Endometrium (tissue), 2 donors: Measurements from ENCODE around the gene COL6A5.
"Not testable (repeated sequence)": the region's sequence is repeated elsewhere in the genome, so short reads cannot be mapped to it uniquely, and the experiment has no call there.

Source experiments
- FAIRE-seq: peaks from 2 replicates; lab custom pipeline; 2012; peaks lifted over from hg19 to GRCh38; lab: Jason Lieb, UNC
- donor health status: control.
- donor health status: control.

The COL6A5 gene

GRCh38 chr3:130345487-130346079 is at the start of gene COL6A5:
Gene COL6A5, plus strand, starts transcription at chr3:130345672. Its CDS starts 27,967 bp downstream, at chr3:130373639.
- FAIRE-seq, result no peak

- no peak for FAIRE-seq
Observed at GRCh38 chr3:130299531-130299930, 45.9 kb upstream of the COL6A5 start.

DNA sequence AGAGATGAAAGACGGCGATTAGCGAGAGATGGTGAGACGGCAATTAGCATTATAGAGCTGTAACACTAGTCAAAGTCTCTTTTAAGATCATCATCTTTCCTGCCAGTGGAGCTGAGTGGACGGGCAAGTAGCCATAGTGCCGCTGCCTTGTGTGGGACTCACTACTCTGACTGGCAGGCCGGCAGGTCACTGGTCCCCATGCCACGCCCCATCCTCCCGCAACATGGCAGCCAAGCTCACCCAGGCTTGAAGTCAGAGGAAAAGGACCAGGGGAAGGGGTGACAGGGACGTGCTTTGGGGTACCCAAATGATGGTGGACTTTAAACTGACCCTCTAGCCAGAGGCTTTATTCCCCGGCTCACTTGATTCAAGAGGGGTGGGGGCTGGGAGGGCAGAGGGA is 44.6 kb upstream of the COL6A5 start:
- no peak for FAIRE-seq

DNA sequence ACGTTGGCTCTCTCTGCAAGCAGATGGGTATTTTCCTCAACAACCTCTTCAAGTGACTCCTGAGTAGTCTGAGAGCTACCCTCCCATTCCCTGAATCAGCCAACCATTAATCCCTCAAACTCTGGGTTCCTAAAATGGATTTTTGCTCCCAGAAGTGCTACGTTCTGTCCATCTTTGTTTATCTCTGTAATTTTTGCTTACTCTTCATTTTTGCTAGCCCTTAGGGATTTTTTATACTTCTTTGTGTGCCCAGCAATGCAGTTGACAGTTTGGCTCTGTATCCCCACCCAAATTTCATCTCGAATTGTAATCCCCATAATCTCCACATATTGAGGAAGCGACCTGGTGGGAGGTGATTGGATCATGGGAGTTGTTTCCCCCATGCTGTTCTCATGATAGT is 35.4 kb upstream of the COL6A5 start:
- FAIRE-seq, result no peak

DNA sequence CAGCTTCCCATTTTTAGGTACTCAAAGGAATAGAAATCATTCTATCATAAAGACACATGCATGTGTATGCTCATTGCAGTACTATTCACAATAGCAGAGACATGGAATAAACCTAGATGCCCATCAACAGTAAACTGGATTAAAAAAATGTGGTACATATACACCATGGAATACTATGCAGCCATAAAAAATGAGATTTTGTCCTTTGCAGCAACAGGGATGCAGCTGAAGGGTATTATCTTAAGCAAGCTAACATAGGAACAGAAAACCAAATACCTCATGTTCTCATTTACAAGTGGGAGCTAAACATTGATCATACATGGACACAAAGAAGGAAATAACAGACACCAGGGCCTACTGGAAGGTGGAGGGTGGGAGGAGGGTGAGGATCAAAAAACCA is 33.1 kb upstream of the COL6A5 start:
- FAIRE-seq, result no peak

DNA sequence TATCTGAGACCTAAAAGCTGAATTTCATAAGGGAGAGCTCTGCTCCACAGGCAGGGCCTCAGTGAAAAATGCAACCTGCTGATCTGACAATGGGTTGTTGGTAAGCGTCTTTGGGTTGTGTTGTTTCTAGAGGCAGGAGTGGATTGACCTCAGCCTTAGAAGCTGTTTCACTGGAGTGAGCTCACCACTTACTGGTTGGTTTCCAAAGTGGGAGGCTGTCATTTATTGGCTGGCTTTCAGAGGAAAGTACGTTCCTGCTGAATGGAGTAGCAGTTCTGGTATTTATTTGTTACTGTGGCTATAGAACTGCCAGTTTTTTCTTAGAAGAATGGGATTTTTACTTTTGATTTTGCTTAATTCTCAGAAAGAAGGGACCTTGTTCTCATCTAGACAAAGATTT is 29.3 kb upstream of the COL6A5 start:
- no peak for FAIRE-seq

DNA sequence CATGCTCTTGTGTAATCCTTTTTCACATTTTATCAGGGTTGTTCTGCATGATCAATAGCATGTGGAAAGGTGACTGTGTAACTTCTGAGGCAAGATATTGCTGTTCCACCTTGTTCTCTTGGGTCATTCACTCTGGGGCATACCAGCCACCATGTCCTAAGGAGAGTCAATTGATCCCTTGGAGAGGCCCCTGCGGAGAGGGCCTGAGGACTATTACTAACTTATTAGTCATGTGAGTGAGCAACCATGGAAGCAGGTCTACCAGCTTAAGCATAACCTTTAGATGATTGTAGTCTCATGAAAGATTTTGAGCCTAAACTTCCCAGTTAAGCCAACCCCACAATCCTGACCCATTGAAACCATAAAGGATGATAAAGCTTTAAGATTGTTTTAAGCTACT is 22.0 kb upstream of the COL6A5 start:
- no peak for FAIRE-seq

GRCh38 chr3:130340766-130341165 is 4.7 kb upstream of the COL6A5 start:
- FAIRE-seq, result no peak

DNA sequence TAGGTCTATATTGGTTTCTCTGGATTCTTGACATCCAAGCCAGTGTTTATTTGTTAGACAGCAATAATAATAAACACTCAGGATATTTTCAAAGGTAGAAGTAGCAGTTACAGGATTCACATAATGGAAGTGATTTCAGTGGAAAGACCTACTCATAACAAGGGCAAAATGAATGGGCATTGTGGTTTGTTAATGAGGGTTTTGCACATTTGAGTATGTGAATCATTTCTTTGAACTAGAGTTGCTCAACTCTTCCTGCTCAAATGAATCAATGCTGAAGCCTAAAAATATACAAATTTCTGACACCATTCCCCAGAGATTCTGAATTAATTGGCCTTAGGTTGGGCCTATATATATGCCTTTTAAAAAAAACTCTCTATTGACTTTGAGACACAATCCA is 4.1 kb upstream of the COL6A5 start:
- FAIRE-seq, result no peak

GRCh38 chr3:130341882-130342281 is 3.6 kb upstream of the COL6A5 start:
- FAIRE-seq, result no peak

DNA sequence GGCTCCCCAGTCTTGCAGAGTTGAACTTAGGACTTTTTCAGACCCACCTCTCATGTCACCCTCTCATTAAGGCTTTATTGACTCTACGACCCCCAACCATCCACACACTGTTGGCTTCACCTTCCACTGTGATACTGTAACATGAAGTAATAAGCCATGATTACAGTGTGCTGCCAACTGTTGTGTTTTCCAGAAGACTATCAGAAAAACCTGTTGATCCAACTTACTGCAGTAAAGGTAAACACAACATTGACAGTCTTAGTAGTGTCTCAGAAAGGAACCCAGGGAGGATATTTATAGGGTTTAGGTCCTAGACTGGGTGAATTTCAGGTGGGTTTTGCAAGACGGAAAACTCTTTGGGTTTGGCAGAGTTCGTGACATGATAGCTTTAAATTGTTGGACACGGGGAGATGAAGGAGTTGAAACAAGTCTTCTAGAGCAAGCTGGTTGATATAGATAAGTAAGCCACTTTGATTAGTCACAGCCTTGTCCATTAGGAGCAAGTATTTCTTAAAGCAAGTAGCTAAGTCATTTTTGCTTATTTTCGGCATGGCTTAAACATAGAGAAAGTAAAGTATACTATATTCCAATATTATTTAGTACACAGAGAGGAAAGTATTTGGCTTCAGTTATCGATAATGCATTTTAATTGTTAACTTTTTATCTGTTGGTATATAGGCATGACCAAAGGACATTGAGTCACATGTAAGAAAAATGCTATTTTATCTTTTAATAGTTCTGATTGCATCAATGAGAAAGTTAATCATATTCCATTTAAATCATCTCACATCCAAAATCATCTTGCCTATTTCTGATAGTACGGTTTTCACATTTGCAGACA is 2.4 kb upstream of the COL6A5 start:
- no peak for FAIRE-seq

DNA sequence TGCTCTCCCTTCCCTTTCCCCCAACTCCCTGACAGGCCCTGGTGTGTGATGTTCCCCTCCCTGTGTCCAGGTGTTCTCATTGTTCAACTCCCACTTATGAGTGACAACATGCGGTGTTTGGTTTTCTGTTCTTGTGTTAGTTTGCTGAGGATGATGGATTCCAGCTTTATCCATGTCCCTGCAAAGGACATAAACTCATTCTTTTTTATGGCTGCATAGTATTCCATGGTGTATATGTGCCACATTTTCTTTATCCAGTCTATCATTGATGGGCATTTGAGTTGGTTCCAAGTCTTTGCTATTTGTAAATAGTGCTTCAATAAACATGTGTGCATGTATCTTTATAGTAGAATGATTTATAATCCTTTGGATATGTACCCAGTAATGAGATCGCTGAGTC is 2.8 kb downstream of the COL6A5 start:
- not testable (repeated sequence) for FAIRE-seq

- no peak for FAIRE-seq
Observed at GRCh38 chr3:130354430-130354829, 9.0 kb downstream of the COL6A5 start.

DNA sequence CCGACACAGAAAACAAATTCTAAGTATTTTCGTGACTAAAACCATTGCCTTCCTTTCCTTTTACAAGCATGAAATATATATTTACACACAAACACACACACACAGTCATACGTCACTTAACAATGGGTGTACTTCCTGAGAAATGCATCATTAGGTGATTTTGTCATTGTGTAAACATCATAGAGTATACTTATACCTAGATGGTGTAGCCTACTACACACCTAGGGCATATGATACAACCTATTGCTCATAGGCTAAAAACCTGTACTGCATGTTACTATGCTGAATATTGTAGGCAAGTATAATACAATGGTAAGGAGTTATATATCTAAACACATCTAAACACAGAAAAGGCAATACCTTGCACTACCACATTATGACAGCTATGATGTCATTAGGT is 28.6 kb downstream of the COL6A5 start:
- FAIRE-seq, result no peak

DNA sequence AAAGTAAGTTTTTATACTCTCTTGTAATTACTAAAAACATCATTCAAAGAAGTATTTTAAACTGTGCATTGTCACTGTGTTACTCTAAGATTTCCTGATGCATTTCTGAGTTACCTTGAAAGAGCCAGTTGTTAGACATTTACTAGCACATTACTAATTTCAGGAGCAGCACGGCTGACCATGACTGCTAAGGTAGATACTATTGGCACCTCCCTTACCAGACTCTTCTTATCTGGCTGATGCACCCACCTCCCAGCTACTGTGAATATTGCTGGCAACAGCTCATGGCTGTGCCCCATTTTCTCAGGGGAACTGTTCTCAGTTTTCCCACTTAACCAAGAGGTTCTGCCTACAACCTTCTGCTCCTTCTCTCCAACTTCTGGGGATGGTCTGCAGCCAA is 29.4 kb downstream of the COL6A5 start:
- no peak for FAIRE-seq

GRCh38 chr3:130377960-130378676 is 32.6 kb downstream of the COL6A5 start:
- FAIRE-seq, result no peak

DNA sequence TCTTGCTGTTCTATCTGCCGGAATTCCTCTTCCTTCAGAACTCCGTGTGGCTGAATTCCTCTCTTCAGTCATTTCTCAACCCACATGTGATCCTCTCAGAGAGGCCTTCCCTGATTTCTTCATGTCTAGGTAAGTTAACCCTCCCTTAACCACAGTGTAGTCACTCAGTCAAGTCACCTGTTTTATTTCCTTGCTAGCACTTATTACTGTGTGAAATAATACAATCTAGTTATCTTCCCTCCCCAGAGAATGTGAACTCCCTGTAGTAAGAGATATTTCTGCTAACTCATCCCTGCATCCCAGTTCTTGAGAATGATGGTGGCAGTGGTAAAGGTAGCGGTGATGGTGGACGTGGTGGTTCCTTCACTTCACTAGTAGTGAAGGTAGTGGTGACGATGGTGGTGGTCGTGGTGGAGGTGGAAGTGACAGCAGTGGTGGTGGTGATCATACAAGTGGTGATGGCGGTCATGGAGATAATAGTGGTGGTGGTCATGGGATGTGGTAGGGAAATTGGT is 33.3 kb downstream of the COL6A5 start:
- FAIRE-seq, result no peak

DNA sequence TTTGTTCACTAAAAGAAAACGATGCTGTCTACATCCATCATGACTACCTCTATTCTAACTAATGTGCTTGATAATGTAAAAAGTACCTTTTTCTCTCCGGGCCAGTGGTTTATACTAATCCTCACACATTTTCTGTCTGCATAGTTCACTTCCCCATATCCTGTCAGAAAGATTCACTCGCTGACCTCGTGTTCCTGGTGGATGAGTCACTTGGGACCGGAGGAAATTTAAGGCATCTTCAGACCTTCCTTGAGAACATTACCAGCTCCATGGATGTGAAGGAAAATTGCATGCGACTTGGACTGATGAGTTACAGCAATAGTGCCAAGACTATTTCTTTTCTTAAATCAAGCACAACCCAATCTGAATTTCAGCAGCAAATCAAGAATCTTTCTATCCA is 33.8 kb downstream of the COL6A5 start:
- no peak for FAIRE-seq

DNA sequence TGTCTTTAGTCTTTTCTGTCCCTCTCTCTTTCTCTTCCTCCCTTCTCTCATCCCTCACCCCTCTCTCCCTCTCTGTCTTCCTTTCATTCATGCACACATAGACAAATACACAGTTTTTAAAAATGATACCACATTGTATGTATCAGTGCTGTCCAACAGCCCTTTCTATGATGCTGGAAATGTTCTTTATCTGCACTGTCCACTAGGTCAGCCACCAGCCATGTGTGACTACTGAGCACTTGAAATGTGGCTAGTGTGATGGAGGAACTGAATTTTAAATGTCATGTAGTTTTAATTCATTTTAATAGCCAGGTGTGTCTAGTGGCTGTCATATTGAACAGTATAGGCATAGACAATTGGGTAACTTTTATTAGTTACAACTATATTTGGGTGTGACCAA is 34.9 kb downstream of the COL6A5 start:
- no peak for FAIRE-seq

- FAIRE-seq, result no peak
Observed at GRCh38 chr3:130383424-130383823, 38.0 kb downstream of the COL6A5 start.

DNA sequence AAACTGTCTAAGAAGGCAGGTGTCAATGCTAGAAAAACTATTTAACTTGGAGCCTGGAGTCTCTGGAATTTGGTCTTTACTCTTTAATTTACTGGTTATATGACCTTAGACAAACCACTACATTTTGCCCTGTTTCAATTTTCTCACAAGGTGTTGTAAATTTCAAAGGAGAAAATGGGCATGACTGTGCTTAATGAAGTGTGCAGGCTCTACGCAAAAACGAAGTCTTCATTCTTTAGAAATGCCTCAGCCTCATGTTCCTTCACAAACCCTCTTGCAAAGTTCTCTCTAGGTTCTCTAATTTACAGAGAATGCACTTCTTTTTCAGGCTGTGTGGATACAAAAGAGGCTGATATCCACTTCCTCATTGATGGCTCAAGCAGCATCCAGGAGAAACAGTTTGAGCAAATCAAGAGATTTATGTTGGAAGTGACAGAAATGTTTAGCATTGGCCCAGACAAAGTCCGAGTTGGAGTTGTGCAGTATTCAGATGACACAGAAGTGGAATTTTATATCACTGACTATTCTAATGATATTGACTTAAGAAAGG is 39.1 kb downstream of the COL6A5 start:
- FAIRE-seq, result no peak

DNA sequence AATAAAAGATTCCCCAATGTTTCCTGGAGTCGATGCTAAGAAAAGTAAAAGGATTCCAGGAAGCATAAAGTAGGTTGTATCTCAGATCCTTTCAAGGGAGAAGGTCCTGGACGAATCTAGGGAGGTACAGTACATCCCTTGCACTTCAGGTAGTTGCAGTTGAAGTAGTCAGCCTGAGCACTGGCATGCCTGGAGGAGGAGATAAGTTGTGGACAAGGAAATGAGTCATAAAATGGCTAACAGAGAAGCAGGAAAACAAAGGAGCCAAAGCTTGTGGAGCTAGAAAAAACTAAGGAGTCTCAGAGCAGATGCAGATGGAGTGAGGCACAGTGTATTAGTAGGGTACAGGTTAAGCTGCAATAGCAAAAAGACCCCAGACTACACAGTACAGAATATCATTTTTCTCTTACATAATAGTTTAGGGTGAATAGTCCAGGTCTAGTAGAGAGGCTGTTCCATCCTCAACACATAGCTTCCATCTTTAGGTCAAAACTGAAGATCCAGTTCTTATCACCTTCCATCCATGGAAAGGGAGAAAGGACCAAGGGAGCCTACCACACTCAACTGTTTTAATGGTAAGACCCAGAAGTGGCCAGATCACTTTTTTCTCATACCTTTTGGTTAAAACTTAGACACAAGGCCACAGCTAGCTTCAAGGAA is 41.3 kb downstream of the COL6A5 start:
- no peak for FAIRE-seq
